ENCODE measurements around the gene CARD14. TPM values are rescaled to one million over a fixed set of nuclear protein-coding genes. Genes with fewer than 3 reads are reported as not detected.

Gene CARD14
- polyA plus RNA-seq, 3 donors = 0.75 to 2.3 (median 0.92) TPM

GRCh38 chr17:80202197-80202596 lies 32.4 kb downstream of the CARD14 start:
- no peak for DNase-seq (ENCODE audit: extremely low read depth in 1 of 11, low read depth in 9 of 11, low spot score in 4 of 11)

- no peak for DNase-seq (ENCODE audit: extremely low read depth in 1 of 11, low read depth in 9 of 11, low spot score in 4 of 11)
These were observed 33.7 kb downstream of the CARD14 start for GRCh38 chr17:80203471-80203963.

DNA sequence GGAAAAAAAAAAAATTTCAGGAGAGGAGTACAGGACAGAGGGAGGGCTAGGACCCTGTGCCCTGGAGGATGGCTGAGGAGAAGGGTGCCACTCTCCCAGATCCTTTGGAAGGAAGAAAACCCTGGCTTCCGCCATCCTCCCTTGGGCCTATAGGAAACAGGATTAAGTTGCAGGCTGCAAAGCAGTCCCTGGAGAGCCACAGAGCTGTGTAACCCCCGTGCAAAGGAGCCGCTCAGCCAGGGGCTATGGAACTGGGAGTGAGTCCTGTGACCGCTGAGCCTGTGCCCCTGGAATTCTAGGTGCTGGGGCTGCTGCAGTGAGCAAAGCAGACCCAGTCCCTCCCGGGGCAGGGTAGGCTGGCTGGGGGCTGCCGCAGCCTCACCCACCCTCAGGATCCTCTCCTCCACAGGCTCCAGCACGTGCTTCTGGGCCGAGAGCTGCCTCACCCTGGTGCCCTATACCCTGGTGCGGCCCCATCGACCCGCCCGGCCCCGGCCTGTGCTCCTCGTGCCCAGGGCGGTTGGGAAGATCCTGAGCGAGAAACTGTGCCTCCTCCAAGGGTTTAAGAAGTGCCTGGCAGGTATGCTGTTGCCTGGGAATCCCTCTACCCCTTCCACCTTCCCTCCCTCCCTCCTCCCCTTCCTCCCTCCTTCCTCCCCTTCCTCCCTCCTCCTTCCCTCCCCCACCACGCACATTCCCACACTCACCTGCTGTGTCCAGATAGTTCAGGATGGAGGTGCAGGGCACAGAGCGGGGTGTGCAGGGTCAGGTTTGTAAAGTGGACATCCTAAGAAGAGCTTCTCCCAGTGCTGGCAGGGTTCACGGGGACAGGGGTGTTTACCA lies 35.0 kb downstream of the CARD14 start:
- no peak for DNase-seq (ENCODE audit: extremely low read depth in 1 of 11, low read depth in 9 of 11, low spot score in 4 of 11)

DNA sequence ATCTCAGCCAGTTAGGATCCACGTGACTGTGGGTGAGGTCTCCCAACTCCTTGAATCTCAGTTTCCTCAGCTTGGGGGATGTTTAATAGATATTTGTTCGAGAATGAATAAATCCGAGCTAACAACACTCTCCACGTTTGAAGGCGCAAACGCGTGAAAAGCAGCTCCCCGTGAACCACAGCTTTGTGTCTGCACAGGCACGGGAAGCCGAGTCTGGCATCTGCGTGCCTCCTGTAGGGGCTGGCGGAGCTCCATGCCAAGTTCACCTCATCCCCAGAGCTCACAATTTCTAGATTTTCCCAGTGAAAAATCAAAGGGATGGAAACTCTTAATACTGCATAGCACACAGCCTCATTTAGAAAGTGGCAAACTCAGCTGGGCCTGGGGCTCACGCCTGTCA lies 36.0 kb downstream of the CARD14 start:
- DNase-seq (ENCODE audit: extremely low read depth in 1 of 11, low read depth in 9 of 11, low spot score in 4 of 11) = no peak

- no peak for DNase-seq (ENCODE audit: extremely low read depth in 1 of 11, low read depth in 9 of 11, low spot score in 4 of 11)
These were observed 38.2 kb downstream of the CARD14 start for GRCh38 chr17:80208050-80208449.

- DNase-seq (ENCODE audit: extremely low read depth in 1 of 11, low read depth in 9 of 11, low spot score in 4 of 11) = no peak
These were observed 39.9 kb downstream of the CARD14 start for GRCh38 chr17:80209765-80210164.

- DNase-seq (ENCODE audit: extremely low read depth in 1 of 11, low read depth in 9 of 11, low spot score in 4 of 11) = no peak
These were observed 40.7 kb downstream of the CARD14 start for GRCh38 chr17:80210348-80211108.

- no peak for DNase-seq (ENCODE audit: extremely low read depth in 1 of 11, low read depth in 9 of 11, low spot score in 4 of 11)
These were observed 42.3 kb downstream of the CARD14 start for GRCh38 chr17:80212109-80212508.

- DNase-seq (ENCODE audit: extremely low read depth in 1 of 11, low read depth in 9 of 11, low spot score in 4 of 11) = no peak
These were observed 42.7 kb downstream of the CARD14 start for GRCh38 chr17:80212511-80212910.

GRCh38 chr17:80212962-80213642 lies 43.3 kb downstream of the CARD14 start:
- DNase-seq (ENCODE audit: extremely low read depth in 1 of 11, low read depth in 9 of 11, low spot score in 4 of 11) = no peak

- no peak for DNase-seq (ENCODE audit: extremely low read depth in 1 of 11, low read depth in 9 of 11, low spot score in 4 of 11)
These were observed 43.8 kb downstream of the CARD14 start for GRCh38 chr17:80213643-80213975.

- DNase-seq (ENCODE audit: extremely low read depth in 1 of 11, low read depth in 9 of 11, low spot score in 4 of 11) = no peak
These were observed 44.4 kb downstream of the CARD14 start for GRCh38 chr17:80214012-80214877.

DNA sequence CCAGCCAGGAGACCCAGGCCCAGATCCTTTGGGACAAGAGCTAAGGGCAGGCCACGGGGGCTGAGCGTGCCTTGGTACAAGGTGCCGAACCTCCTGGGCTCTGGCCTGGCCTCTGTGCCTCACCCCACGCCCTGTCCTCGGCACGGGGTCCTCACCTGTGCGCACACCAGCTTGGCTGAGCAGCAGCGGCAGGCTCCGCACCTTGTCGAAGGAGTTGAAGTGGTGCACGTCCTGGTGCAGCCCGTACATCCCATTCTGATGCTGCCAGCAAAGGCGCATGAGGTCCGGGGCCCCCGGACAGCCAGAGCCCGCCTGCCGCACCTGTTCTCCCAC lies 45.0 kb downstream of the CARD14 start:
- DNase-seq (ENCODE audit: extremely low read depth in 1 of 11, low read depth in 9 of 11, low spot score in 4 of 11) = no peak

GRCh38 chr17:80216473-80217456 lies 46.9 kb downstream of the CARD14 start:
- no peak for DNase-seq (ENCODE audit: extremely low read depth in 1 of 11, low read depth in 9 of 11, low spot score in 4 of 11)

- DNase-seq (ENCODE audit: extremely low read depth in 1 of 11, low read depth in 9 of 11, low spot score in 4 of 11) = no peak
These were observed 48.0 kb downstream of the CARD14 start for GRCh38 chr17:80217703-80218362.

DNA sequence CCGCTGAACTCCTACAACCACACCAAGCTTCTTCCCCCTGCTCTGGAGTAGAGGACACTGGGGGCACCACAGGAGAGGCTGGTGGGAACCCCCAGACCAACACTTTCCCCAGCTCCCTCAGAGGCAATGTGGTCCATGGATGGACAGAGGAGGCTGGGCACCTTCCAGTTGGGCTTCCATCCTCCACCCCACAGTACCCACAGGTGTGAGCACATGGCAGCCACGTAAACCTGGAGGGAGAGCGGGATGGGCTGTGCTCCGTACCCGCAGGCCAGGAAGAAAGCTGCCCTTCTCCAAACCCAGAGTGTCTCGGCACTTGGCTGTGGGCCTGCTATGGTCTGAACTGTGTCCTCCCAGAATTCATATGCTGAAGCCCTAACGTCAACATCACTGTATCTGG lies 48.6 kb downstream of the CARD14 start:
- no peak for DNase-seq (ENCODE audit: extremely low read depth in 1 of 11, low read depth in 9 of 11, low spot score in 4 of 11)

- DNase-seq (ENCODE audit: extremely low read depth in 1 of 11, low read depth in 9 of 11, low spot score in 4 of 11) = peak in 6 of 11 donors; percentile 36 to 59 (median 54)
These were observed 49.4 kb downstream of the CARD14 start for GRCh38 chr17:80219013-80219762.

All from renal cortex interstitium (tissue), 11 donors.